ENCODE measurements around the gene ANGPTL4. TPM values are rescaled to one million over a fixed set of nuclear protein-coding genes. Genes with fewer than 3 reads are reported as not detected.

Gene ANGPTL4
- total and polyA plus RNA-seq, 9 of the 15 experiments (the other 6 are each of a cell fraction or from before 2014, with no cell fraction given) = 0.05 to 0.77 (median 0.22) TPM; not detected in 4

- intact Hi-C loops (cut with micrococcal nuclease) = loop anchor here (1.0 to 10.0 kb wide), 2 partner anchors 22 to 57 kb away; partner anchors contain the start of gene KANK3
- H3K9me3 ChIP-seq (replicated peaks; ENCODE audit: control insufficient read depth, insufficient read depth, low read depth, low read length) = no peaks in the 10 kb centered on the region
- peak within 1 kb of the TSS; percentile 86 for H2AFZ ChIP-seq (ENCODE audit: low read depth, low read length)
- H3K4me3 ChIP-seq = peak within 1 kb of the TSS; percentile 99
- H3K79me2 ChIP-seq (ENCODE audit: control insufficient read depth, insufficient read depth, low read length) = peaks cover 50% of the 10 kb centered on the region
- H3K4me2 ChIP-seq (ENCODE audit: insufficient read depth, low read length) = peak within 1 kb of the TSS; percentile 99
- peak; percentile 92 to 97 (median 94) for DNase-seq (ENCODE audit: extremely low read depth in 1 of 4, low spot score in 3 of 4)
- H3K4me1 ChIP-seq (replicated peaks in 1 of 2; ENCODE audit: control insufficient read depth in 2 of 2, insufficient read depth in 2 of 2, low read length in 2 of 2) = peaks cover 17 to 28% of the 10 kb centered on the region in 2 experiments
- ChIA-PET POLR2A (interaction anchor here (0.6 to 3.8 kb wide), 29 partner anchors 10 to 394 kb away, joined by 3 to 20 read pairs (median 4); partner anchors contain the start of genes RAB11B, TIMM44 and ZNF414), CTCF (ENCODE audit: low intra/inter-chr PET ratio) (interaction anchor here (0.5 to 0.9 kb wide), 4 partner anchors 163 to 407 kb away, joined by 3 read pairs; no protein-coding TSS in a partner anchor)
- H4K20me1 ChIP-seq (replicated peaks; ENCODE audit: control insufficient read depth, insufficient read depth, low read length) = peaks cover 26% of the 10 kb centered on the region; the same call in 1 of the 2 replicates
- H3K36me3 ChIP-seq (ENCODE audit: control insufficient read depth, insufficient read depth, low read length) = peaks cover 49% of the 10 kb centered on the region
- peak; percentile 90 for ATAC-seq
- H3K9ac ChIP-seq (ENCODE audit: insufficient read depth in 1 of 2, low read depth in 2 of 2, low read length in 2 of 2) = peak within 1 kb of the TSS; percentile 99 to 100
- FAIRE-seq = peak; percentile 92
- no peaks in the 10 kb centered on the region for H3K9me1 ChIP-seq (ENCODE audit: control insufficient read depth, insufficient read depth, low read length)
- in situ Hi-C loops (cut with MboI) = no loop called here
- under 1% methylated on average over 62 of the region's 72 CpGs for WGBS (ENCODE audit: insufficient coverage, low coverage, missing lambda C conversion rate)
- peak within 1 kb of the TSS; percentile 94 for H3K27ac ChIP-seq (ENCODE audit: extremely low read depth, low read depth, low read length)
- H3K27me3 ChIP-seq (ENCODE audit: control insufficient read depth in 2 of 2, insufficient read depth in 2 of 2, low read length in 2 of 2) = no peaks in the 10 kb centered on the region
- BruUV-seq (replicated peaks) = TSS peak; percentile 87
- TF ChIP-seq RFX5 (IDR thresholded peaks at IDR 0.05; ENCODE audit: low read depth, low read length) (no peak), ZNF609 (CRISPR knock-in tag; IDR thresholded peaks at IDR 0.05; ENCODE audit: borderline replicate concordance) (no peak; the same call in 1 of the 2 replicates), MED1 (CRISPR knock-in tag; IDR thresholded peaks at IDR 0.05; ENCODE audit: borderline replicate concordance) (no peak; the same call in 1 of the 2 replicates), POLR2H (tag; IDR thresholded peaks at IDR 0.05; ENCODE audit: low read depth) (peak; percentile 96), GATAD2B (IDR thresholded peaks at IDR 0.05; ENCODE audit: borderline replicate concordance) (no peak), ZFP91 (CRISPR knock-in tag; IDR thresholded peaks at IDR 0.05) (0 out of 2 replicates have a peak, but pooled peaks have one; percentile 46), TAF9B (IDR thresholded peaks at IDR 0.05; ENCODE audit: partially characterized antibody) (peak; percentile 99), ZNF695 (CRISPR knock-in tag; IDR thresholded peaks at IDR 0.05) (no peak), HSF4 (CRISPR knock-in tag; IDR thresholded peaks at IDR 0.05; ENCODE audit: borderline replicate concordance) (no peak), NR2C2 (CRISPR knock-in tag; IDR thresholded peaks at IDR 0.05) (no peak), NR2C2 (tag; IDR thresholded peaks at IDR 0.05) (peak; percentile 64), SLC30A9 (CRISPR knock-in tag; IDR thresholded peaks at IDR 0.05) (no peak), TBL1XR1 (IDR thresholded peaks at IDR 0.05; ENCODE audit: low read length in 2 of 2) (peak in 1 of 2 experiments; percentile 75; a peak in 2 of 4 replicates), MTA2 (IDR thresholded peaks at IDR 0.05; ENCODE audit: low read depth) (no peak)
Observed at GRCh38 chr19:8321067-8321985, 42.6 kb upstream of the ANGPTL4 start, which contains the start of the genes NDUFA7 and RPS28. NDUFA7 (minus strand) TSS chr19:8321375; CDS start chr19:8321358, 17 bp downstream. RPS28 (plus strand) TSS chr19:8321496; CDS start chr19:8321531, 35 bp downstream.
